ENCODE results near the gene DIP2C. TPM values are rescaled to one million over a fixed set of nuclear protein-coding genes. Genes with fewer than 3 reads are reported as not detected.
"Not testable (repeated sequence)": the region's sequence is repeated elsewhere in the genome, so short reads cannot be mapped to it uniquely, and the experiment has no call there.

DIP2C gene
- total and polyA plus RNA-seq, 3 donors from 2014 or later, result 14.9 to 43.4 (median 30.1) TPM

DNA sequence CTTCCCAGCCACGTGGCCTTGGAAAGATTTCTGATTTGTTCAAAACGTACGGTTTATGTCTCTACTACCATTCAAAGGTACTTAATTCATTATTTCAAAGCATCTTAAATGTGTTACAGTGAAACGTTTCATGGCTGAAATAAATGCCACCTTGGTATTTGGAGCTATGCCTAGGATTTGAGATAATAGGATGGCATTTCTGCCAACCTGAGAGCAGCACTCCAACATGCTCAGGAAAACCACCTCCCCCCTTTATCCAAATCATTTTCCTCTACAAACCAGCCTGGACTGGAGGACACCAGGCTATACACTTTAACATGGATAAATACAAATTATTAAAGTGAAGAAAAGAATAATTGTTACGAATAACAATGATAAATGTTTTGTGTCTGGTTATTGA, 293.4 kb downstream of the DIP2C start:
- TF ChIP-seq POLR2A (IDR thresholded peaks at IDR 0.05), result no peak
- TF ChIP-seq, protein P1, sequence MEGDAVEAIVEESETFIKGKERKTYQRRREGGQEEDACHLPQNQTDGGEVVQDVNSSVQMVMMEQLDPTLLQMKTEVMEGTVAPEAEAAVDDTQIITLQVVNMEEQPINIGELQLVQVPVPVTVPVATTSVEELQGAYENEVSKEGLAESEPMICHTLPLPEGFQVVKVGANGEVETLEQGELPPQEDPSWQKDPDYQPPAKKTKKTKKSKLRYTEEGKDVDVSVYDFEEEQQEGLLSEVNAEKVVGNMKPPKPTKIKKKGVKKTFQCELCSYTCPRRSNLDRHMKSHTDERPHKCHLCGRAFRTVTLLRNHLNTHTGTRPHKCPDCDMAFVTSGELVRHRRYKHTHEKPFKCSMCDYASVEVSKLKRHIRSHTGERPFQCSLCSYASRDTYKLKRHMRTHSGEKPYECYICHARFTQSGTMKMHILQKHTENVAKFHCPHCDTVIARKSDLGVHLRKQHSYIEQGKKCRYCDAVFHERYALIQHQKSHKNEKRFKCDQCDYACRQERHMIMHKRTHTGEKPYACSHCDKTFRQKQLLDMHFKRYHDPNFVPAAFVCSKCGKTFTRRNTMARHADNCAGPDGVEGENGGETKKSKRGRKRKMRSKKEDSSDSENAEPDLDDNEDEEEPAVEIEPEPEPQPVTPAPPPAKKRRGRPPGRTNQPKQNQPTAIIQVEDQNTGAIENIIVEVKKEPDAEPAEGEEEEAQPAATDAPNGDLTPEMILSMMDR (IDR thresholded peaks at IDR 0.05), result no peak
- WGBS, 2 donors, result 62 to 75% methylated on average over 5 of the region's 5 CpGs
- H3K4me3 ChIP-seq, result no peak overlapping the region
- H3K36me3 ChIP-seq (ENCODE audit: low read depth, missing control alignments), result no peaks in the 10 kb centered on the region
- DNase-seq, result no peak
- no peaks in the 10 kb centered on the region for H3K9me3 ChIP-seq
- no peak overlapping the region for H3K27ac ChIP-seq
- no peaks in the 10 kb centered on the region for H3K27me3 ChIP-seq
- intact Hi-C loops (cut with DNase I; ENCODE audit: low total_unique reads), result no loop called here
- H3K4me1 ChIP-seq, result no peaks in the 10 kb centered on the region

DNA sequence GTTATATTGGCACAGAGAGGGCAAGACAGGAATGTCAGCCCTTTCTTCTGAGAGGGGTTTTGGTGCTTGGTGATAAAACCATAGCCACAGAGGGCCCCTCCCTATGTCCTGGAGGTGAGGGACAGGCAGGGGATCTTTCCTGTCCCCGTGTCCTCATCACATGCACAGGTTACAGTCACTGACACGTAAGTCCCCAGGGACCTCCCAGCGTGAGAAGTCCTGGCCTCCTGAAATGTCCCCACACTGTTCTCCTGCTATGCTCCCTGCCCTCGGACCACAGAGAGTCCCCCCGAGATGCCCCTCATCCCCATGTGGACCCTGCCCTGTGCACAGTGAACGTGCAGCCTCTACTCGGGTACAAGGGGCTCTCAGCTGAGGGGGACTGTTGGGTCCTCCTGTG, 293.8 kb downstream of the DIP2C start:
- intact Hi-C loops (cut with DNase I; ENCODE audit: low total_unique reads), result no loop called here
- no peak for DNase-seq
- no peaks in the 10 kb centered on the region for H3K9me3 ChIP-seq
- TF ChIP-seq, protein P1 (IDR thresholded peaks at IDR 0.05), result no peak
- TF ChIP-seq POLR2A (IDR thresholded peaks at IDR 0.05), result no peak
- 95 to 96% methylated on average over 4 to 7 of the region's 7 CpGs for WGBS, 2 donors
- H3K4me3 ChIP-seq, result no peak overlapping the region
- no peaks in the 10 kb centered on the region for H3K36me3 ChIP-seq (ENCODE audit: low read depth, missing control alignments)
- no peak overlapping the region for H3K27ac ChIP-seq
- no peaks in the 10 kb centered on the region for H3K27me3 ChIP-seq
- H3K4me1 ChIP-seq, result no peaks in the 10 kb centered on the region

- H3K27ac ChIP-seq; H3K9me3 ChIP-seq; H3K27me3 ChIP-seq; H3K4me1 ChIP-seq; intact Hi-C loops (cut with DNase I; ENCODE audit: low total_unique reads); H3K36me3 ChIP-seq (ENCODE audit: low read depth, missing control alignments): not testable (repeated sequence)
- WGBS, 2 donors, result 71% methylated on average over 21 of the region's 21 CpGs
- peak overlapping the region in 1 of 2 donors; percentile 4 for H3K4me3 ChIP-seq
- DNase-seq, result peak; percentile 33
These were observed 294.9 kb downstream of the DIP2C start for GRCh38 chr10:394439-395101.

GRCh38 chr10:393787-394438, 295.6 kb downstream of the DIP2C start:
- Histone ChIP-seq H3K27ac (no peak overlapping the region), H3K9me3 (no peaks in the 10 kb centered on the region), H3K4me1 (no peaks in the 10 kb centered on the region), H3K36me3 (ENCODE audit: low read depth, missing control alignments) (no peaks in the 10 kb centered on the region), H3K4me3 (peak overlapping the region in 1 of 2 donors; percentile 4), H3K27me3 (no peaks in the 10 kb centered on the region)
- TF ChIP-seq, protein P1 (IDR thresholded peaks at IDR 0.05), result no peak
- TF ChIP-seq POLR2A (IDR thresholded peaks at IDR 0.05), result no peak
- WGBS, 2 donors, result 87 to 89% methylated on average over 12 to 14 of the region's 14 CpGs
- intact Hi-C loops (cut with DNase I; ENCODE audit: low total_unique reads), result no loop called here
- no peak for DNase-seq

DNA sequence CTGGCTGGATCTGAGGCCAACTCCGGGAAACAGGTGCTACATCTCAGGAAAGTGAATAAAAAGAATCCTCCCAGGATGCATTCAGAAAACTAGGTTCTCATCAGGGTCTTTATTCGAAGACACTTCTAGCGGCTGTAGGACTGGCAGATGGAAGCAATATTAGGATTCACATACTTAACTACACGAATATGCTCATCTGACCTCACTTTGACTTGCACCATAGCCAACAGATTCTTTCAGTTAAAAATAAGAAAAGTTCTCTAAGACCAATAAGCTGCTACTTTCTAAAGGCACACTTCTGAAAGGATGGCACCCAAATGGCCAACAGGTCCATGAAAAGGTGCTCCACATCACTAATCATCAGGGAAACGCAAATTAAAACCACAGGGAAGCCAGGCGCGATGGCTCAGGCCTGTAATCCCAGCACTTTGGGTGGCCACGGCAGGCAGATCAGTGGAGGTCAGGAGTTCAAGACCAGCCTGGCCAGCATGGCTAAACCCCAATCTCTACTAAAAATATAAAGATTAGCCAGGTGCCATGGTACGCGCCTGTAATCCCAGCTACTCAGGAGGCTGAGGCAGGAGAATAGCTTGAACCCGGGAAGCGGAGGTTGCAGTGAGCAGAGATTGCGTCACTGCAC, 296.2 kb downstream of the DIP2C start:
- TF ChIP-seq, protein P1 (IDR thresholded peaks at IDR 0.05), result no peak
- TF ChIP-seq POLR2A (IDR thresholded peaks at IDR 0.05), result no peak
- H3K4me3 ChIP-seq, result no peak overlapping the region
- intact Hi-C loops (cut with DNase I; ENCODE audit: low total_unique reads), result no loop called here
- no peak overlapping the region for H3K27ac ChIP-seq
- H3K9me3 ChIP-seq, result no peaks in the 10 kb centered on the region
- H3K27me3 ChIP-seq, result no peaks in the 10 kb centered on the region
- no peak for DNase-seq
- no peaks in the 10 kb centered on the region for H3K4me1 ChIP-seq
- 89 to 94% methylated on average over 13 of the region's 13 CpGs for WGBS, 2 donors
- no peaks in the 10 kb centered on the region for H3K36me3 ChIP-seq (ENCODE audit: low read depth, missing control alignments)

Data from testis (tissue), 3 donors.